DLD1 (cell line): ENCODE results near the gene DPYD.

Source experiments
- in situ Hi-C: cut with HindIII; loops from 2 replicates; pipeline ENCODE4 v1.10.0; 2017; ENCODE audit warnings: low sequenced_read_pairs

The DPYD gene

DNA sequence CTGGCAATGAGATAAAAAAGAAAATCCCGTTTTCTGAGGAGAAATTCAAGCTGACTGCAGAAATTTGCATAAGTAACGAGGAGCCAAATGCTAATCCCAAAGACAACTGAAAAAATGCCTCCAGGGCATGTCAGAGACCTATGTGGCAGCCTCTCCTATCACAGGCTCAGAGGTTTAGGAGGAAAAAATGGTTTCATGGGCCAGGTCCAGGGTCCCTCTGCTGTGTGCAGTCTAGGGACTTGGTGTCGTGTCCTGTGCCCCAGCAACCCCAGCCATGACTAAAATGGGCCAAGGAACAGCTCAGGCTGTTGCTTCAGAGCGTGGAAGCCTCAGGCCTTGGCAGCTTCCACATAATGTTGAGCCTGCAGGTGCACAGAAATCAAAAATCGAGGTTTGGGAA, 456.5 kb downstream of the DPYD start:
- in situ Hi-C loops = no loop called here

DNA sequence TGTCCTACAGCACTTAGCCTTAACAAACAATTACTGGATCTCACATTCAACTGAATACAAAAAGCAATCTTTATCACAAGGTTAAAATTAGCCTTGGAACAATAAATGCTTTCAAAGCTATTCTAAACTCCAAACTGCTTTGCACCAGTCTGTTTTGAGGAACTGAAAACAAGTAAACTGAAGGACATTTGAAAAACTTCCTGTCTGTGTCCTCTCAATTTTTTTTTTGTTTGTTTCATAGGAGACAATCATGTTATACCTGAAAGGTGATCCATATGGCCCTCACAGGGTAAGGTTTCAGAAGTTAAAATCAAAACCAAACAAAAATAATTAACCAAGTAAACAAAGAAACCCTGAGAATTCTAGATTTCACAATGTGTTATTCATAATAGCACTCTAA, 459.1 kb downstream of the DPYD start:
- in situ Hi-C loops = no loop called here

DNA sequence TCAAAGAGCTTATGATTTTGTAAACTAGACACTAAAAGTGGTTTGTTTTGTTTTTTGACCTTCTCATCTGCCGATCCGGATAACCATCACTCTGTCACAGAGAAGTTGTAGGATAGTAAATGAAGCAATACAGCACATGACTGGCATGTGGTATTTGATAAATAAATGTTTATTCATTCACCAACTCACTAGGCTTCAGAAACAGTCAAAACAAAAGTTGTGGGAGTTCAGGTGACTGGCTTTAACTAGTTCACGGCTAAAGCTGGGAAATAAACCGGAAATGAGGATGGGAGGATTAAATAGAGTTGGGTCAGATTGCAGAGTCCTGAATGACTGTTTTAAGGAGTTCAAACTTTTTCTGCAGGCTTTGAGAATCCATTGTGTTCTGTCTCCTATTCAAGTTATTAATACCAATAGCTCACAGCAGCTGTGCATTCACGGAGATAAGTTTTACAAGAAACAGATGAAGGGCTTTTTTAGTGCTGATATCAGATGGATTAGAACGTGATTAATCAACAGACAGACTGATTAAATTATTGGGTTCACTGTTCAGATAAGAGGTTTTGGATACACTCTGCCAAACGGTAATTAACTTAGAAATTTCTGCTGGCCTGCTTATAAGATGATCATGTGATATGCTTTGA, 463.3 kb downstream of the DPYD start:
- in situ Hi-C loops = no loop called here

DNA sequence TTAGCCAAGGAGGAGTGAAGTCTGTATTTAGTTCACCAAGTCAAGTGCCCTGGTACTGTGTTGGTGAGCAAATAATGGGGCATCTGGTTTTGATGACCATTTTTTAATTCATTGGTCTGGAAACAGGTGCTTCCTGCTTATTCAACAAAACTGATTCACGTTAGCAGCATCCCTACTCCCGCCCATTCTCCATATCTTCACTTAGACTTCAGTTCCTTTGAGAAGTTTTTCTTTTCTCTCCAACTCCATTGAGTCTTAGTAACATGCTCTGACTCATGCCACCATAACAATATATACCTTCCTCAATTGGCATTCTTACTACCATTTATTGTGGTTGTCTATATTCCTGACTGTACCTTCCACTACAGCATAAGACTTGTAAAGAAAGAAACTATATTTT, 468.9 kb downstream of the DPYD start:
- in situ Hi-C loops = no loop called here

DNA sequence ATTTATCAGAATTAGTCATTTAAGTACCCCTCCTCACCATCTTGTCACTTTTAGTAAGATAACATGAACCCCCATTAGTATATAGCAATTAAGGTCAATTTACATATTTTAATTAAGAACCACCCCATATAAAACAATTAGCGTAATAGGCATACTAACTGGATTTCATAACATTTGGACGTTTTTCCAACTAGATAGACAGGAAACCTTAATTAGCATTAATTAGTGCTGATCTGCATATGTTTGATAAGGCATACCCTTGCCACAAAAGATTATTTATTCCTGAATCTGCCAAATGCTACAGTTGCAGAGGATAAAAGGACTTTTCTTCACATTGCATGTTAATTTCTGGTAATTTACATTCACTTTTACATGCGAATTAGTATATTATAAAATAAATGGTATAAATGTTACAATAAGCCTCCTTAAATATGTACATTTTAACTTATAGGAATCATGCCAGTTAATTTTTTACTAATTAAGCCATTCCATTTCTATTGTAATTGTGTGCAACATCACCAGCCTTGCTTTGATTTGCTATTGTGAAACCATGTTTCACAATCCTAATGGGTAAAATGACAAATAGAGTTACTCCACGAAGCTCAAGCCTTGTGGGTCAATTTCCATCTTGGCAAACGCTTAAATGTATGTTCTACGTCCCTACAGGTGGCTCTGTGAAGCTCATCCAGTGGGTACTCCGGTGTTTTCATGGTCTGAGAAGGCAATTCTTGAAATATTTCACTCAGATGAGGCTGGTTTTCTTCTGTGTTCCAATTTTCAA, 469.6 kb downstream of the DPYD start:
- in situ Hi-C loops = no loop called here

DNA sequence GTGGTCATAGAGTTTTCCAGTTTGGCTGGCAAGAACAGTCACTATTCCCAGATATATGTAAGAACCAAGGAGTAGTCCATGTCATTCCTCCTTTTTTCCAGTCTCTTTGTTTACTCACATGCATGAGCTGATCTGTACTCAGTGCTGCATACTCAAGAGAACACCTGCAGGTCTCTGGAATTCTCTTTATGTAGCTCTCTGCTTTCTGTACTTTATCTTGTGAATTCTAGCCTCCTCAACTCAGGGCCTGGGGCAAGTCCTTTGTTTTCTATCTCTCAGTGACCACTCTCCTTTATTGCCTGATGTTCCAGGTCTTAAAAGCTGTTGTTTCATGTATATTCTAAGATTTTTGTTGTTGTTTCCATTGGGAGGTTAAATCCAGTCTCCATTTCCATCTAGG, 478.9 kb downstream of the DPYD start:
- in situ Hi-C loops = no loop called here

DNA sequence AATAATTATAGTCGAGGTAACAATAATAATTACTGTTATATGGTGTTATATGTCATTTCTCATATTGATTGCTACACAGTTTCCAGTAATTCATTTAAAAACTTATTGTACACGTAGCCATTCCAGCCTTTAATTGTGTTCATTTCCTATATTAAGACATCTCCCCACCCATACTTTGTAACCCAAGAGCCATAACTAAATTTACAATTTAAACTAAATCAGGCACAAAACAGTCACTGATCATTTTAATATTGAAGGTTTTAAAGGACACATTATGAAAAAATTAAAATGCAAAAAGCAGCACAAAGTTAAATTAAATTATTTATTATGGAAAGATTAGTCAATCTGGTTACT, 487.0 kb downstream of the DPYD start:
- in situ Hi-C loops = no loop called here

DNA sequence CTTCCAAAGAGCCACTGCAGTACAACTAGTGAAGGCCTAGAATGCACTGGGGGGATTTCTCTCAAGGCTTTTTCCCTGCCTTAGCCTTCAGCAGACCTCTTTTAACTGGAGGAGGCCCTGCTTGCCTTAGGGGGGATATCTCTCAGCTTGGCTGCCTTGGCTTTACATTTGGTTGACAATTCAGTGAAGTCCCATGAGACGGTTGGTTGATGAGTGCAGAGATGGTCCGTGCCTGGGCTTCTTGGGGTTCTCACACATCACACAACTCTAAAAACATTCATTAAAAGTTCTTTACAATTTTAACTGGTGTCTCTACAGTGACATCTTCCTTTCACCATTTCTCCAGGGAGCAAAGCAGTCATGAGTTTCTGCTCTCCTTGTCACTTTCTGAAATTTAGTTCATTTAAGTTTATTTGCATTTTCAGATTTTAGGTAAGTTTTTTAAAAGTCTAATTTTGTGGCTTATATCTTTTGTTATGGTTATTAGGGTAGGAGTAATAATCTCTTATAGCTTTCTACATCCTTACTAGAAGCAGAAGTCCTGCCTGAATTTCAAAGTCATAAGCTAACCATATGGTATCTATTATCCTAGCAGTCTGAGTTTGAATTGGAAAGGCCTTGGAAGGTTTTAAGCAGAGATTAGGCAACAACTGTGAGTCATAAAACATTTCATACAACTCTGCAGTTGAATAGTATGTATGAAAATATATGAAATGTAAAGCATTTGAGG, 487.6 kb downstream of the DPYD start:
- in situ Hi-C loops = no loop called here

DNA sequence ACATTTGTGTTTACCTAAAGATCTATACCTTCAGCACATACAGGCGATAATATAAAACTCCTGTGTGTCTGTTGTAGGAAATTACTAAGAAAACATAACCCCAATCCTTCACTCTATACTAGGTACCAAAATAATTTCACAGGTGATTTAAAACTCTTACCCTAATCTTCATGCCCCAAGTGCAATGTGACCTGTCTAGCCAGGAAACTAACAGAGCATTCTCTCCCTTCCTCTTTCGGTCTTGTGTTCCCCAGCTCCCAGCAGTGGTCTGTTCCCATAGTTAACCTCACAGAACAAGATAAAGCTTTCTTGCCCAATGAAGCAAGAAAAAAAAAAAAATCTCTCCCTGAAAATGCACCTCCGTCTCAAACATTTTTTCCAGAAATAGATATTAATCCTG, 493.5 kb downstream of the DPYD start:
- in situ Hi-C loops = no loop called here

DNA sequence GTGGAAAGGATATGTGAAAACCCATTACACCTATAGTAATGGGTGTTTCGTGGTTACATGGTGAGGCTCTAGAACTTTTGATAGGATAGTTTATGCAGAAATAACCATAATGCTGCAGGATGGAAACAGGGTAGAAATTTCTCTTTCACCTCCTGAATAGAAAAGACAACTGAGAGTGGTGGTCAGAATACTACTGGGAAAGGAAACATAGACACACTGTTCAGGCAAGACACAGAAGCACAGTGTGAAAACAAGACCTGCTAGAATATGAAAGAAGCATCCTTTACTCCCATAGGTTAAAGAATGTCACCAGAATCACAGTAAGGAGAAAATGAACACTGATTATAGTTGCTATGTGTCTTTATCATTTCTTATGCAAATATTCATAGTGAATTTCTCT, 496.6 kb downstream of the DPYD start:
- in situ Hi-C loops = no loop called here

DNA sequence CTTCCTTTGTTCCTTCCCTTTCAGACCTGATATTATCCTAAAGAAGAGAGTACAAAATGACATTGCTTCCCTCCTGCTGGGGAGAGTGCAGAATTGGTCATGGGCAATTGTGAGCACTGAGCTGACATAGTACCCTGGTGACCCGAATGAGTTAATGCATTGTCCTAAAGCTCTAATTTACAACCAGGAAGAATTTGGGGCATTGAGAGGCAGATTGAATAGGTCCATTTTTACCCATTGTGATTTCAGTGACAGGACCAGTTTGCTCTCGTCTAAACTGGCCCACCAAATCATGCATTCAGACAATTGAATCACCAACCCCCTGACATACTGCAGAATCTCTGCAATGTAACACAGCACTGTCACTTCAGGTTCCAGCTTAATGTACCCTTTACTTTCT, 497.4 kb downstream of the DPYD start:
- in situ Hi-C loops = no loop called here

DNA sequence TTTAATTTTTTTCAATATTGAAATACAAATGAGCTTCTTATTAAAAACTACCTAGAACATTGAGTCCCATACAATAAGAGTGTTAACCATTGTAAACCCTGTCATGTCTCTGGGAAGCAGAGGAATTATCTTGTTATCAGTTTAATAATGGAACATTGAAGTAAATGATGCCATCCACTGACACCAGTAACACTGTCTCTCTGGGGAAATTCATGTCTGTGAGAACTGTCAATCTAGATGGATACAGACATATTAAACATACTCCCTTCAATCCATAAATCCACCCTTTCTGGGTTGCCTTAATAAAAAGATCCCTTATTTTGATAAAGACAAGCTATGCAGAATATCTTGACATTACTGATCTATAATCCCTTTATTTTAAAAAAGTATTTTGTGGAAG, 503.2 kb downstream of the DPYD start:
- in situ Hi-C loops = no loop called here

DNA sequence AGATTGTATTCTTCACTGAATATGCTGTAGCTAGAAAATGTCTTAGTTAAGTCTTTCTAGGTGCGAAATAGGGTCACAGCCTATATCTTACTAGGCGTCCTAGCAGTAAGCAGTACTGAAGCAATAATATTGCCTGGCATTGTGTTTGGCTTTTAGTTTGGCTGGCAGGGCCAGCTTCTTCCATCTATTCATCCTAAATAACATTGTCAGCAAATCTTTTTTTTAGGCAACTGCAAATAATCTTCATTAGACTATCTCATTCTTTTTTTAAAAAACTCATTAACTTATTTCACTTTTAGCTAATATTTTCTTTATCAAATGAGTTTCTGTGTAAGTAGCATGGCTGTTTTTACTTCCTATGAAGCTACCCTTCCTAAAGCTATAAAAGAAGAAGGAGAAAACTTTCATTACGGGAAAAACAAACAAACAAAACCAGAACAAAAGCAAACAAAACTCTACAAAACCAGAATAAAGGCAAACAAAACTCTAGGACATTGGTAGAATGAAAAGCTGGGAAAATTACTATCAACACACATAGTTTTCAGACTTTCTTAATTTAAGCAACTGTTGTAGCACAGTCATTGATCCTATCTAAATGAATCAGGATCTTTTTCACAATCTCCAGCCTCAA, 506.0 kb downstream of the DPYD start:
- in situ Hi-C loops = no loop called here

DNA sequence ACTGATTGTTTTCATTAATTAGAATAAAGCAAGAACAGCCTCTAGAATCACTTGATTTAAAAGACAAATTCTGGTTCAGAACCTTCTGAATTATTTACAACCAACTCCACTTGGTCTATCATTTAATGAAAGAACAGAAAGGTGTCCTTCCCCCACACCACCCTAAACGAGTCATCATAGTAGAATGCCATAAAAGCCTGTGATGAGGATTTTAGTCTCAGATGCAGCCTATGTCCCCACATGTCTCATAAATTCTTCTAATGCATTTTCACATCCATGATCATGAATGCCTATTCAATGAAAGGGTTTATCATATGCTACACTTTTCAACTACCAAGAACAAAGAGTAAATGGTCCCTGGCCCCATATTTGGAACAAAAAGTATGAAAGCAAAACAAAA, 508.1 kb downstream of the DPYD start:
- in situ Hi-C loops = no loop called here

DNA sequence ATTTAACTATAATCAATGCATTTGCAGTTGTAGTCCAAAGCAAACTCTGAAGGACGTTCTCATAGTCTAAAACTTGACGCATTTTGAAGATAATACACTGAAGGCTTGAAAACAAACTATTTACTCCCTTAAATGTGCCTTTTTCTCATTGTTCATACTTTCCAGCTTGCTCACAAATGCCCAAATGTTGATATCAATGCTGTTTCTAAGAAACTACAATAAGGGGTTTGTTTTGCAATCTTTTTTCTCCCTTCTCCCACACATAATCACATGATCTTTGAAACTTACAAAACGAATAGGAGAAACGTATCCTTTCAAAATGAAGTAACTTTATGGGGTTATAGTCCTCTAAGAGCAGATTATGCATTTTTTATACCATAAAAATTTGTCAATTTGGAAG, 508.7 kb downstream of the DPYD start:
- in situ Hi-C loops = no loop called here

DNA sequence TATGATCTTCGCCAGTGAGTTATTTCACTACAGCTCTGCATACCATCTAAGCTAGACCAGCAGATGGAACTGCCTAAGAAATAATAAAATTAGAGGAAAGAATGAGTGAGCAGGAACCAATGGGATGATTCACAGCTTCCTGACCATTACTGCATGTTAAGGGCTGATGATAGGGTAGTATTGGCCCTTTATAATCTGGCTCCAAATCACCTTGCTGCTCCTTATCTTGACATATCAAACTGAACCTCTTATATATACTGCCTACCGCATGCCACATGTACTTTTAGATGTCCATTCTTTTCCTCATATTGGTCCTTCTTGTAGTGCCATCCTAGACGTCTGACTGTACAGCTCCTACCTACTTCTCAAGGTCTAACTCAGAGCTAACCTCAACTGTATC, 524.4 kb downstream of the DPYD start:
- in situ Hi-C loops = no loop called here

DNA sequence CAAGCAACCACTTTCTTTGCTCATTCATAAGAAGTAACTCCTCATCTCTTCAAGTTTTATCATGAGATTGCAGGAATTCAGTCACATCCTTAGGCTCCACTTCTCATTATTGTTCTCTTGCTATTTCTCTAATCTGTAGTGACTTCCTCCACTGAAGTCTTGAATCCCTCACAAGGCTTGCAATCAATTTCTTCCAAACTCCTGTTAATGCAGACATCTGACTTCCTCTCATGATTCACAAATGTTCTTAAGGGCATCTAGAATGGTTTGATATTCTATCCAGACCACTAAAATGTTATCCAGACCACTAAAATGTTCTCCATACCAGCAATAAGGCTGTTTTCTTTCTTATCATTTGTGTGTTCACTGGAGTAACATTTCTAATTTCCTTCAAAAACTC, 528.1 kb downstream of the DPYD start:
- in situ Hi-C loops = no loop called here

DNA sequence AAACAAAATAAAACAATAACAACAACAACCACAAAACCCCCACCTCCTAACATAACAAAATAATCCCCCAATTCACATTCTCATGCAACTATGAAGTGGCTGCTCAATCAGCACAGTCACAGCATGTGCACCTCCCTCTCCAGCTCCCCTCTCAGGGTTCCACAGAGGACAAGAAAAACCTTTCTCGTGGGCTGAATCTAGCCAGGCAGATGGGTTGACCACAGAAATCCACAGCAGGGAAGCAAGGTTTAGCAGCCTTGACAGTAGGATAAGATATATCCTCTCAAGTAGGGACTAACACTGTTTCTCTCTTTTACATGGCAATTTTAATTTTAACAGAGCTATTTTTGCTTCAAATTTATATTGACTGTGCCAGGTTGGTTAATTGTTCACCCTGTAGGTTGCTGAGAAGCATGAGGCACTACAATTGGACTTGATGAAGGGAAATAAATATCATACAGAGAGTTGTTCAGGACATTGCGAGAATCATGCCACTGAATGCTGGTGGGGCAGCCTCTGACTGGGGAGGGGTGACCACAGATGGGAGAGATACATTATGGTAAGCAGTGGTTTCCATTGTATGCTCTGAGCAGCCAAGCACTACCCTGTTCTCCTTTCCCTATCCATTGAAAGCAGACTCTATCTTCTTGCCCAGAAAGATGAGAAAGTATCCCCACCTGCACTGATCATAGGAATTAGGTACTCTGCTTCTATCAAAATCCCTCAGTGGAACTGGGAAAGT, 535.1 kb downstream of the DPYD start:
- in situ Hi-C loops = no loop called here

DNA sequence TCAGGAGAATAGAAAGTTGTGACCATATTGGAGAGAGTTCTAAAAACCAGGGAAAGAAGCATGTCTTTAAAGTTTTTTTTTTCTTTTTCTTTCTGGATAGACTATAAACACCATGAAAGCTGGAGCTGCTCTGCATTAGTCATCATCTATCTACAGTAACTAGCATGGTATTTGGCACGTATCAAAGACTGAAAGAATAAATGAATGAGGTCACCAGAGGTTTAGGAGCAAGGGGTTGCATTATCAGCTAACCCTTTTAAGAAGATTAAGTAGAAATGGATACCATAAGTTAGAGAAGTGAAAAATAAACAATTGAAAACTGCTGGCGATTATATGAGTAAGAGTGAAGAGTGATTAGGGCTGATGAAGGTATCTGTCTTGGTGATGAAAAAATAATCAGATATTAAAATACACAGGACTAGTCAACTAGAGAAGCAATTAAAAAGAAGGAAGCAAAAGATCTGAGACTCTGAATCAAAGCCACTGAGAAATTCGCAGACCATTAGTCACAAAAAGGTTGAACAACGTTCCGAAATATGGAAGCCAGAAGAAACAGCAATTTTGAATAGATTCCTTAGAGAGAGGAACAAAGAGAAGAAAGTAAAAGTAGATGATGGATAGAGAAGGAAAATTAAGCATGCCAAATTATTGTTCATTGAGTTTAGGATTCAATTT, 536.4 kb downstream of the DPYD start:
- in situ Hi-C loops = no loop called here

DNA sequence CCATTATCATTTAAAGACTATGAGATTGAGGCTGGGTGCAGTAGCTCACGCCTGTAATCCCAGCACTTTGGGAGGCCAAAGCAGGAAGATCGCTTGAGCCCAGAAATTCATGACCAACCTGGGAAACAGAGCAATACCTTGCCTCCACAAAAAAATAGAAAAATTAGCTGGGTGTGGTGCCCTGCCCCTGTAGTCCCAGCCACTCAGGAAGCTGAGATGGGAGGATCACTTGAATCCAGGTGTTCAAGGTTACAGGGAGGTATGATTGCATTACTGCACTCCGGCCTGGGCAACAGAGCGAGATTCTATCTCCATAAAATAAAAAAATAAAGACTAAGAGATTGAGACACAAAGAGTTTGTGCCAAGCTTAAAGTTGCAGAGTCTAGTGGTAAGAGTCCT, 537.0 kb downstream of the DPYD start:
- in situ Hi-C loops = no loop called here

DNA sequence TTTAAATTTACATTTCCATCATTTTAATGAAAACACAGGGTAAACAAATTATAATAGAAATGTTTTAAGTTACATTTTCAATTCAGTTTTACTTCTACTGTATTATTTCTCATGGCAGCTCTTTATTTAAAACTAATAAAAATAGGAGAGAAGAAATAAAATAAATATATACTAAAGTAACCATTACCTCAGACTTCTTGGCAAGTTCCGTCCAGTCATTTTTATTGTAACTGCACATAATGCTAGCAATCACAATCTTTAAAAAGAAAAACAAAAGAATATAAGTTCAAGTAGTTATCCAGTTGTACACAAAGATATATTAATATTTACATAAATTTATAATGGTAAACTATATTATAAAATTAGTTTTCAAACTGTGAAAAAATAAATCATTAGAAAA, 538.6 kb downstream of the DPYD start:
- in situ Hi-C loops = no loop called here
